Activated naive CD4-positive, alpha-beta T cell (primary cell): ENCODE results near the gene LAMB1.
"Not testable (repeated sequence)": the region's sequence is repeated elsewhere in the genome, so short reads cannot be mapped to it uniquely, and the experiment has no call there.

Experiments
- DNase-seq, 4 experiments: peaks; one replicate each; lab custom pipeline; 2025; lab: John Stamatoyannopoulos, UW

Gene LAMB1

DNA sequence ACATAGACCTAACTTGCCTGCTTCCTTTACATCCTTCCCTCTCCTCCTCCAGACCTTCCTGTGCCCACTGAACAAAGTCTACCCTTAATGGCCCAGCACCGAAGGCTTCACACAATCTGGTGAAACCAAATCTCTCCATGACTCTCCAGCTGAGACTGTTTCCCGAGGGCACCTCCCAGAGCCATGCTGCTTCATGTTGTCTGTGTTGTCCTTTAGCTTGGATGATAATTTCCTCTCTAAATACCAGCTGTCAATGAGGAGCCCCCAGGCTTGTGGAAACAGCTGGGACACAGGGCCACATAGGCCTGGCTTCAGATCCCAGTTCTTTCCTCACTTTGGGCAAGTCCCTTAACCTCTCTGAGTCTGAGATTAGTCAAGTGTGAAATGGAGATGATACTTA, 57.6 kb downstream of the LAMB1 start:
- DNase-seq = no peak

GRCh38 chr7:107944411-107945169, 58.4 kb downstream of the LAMB1 start:
- no peak for DNase-seq

DNA sequence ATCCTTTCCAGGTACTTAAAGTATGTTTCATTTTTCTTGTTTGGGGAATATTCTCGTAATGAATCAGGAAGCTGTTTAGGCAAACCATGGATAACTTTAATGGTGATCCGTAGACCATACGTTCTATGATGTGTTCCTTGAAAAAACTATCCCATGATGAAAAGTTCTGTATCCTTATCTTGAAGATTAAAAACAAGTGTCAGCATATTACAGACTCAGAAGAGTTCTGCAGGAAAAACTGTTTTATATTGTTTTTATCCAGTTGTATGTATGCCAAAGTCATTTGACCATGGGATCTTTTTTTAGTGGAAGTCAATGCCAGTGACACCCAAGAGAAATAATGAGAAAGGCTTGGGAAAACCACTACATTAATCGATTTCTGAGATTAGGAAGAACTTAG, 59.9 kb downstream of the LAMB1 start:
- no peak for DNase-seq

DNA sequence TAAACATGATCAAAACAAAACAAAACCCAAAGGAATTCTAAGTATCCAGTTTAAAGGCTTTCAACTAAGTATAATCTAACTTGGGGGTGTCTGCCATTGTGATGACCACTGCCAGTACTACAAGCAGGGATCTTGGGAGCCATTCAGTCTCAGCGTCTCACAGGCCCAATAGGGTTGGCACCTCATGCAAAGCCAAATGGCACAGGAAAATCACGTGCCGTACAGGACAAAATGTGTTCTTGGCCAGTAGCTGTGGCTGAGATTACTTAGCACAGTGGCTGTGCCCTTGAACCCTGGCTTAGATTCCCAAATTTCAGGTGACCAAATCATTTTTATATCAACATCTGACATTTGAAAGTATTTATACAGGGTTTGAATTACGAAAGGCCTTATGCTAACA, 62.0 kb downstream of the LAMB1 start:
- no peak for DNase-seq

GRCh38 chr7:107939573-107940489, 63.1 kb downstream of the LAMB1 start:
- no peak for DNase-seq

GRCh38 chr7:107938456-107939250, 64.3 kb downstream of the LAMB1 start:
- DNase-seq = no peak

- DNase-seq = no peak
These were observed 65.4 kb downstream of the LAMB1 start for GRCh38 chr7:107937531-107937930.

- DNase-seq = no peak
These were observed 66.6 kb downstream of the LAMB1 start for GRCh38 chr7:107936312-107936711.

- no peak for DNase-seq
These were observed 67.8 kb downstream of the LAMB1 start for GRCh38 chr7:107934991-107935770.

- no peak for DNase-seq
These were observed 69.5 kb downstream of the LAMB1 start for GRCh38 chr7:107933386-107934013.

GRCh38 chr7:107932805-107933204, 70.2 kb downstream of the LAMB1 start:
- DNase-seq = no peak

DNA sequence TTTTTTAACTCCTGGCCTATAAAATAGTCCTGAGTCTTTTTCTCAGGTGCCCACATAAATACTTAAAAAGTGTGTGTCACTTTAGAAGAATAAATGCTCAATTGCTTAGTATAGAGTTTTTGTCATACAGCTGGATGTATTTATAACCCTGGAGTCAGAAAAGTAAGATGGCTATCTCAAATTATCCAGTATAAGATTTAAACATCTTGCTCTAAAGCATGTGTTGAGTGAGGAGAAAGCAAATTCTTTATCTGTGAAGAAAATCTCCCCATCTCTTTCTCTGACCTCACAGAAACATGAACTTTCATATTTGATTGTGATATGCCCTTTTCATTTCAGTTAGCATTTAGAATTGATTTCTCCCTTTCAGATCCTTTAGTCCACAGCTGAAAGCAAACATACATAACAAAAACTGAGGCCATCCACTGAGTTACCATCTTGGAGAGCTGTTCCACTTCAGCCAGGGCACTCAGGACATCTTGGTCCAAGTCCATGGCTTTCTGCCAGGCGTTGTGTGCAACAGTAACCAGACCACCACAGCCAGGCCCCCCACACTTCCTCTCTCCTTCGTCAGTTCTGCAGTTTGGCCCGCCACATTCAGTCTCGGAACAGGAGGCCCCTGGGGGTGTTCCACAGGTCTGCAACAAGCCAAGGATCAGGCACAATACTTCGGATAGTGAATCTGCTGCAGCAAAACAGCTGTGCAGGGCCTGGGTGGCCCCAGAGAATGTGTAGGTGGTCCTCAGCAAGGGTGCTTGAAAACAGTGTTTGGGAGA, 71.0 kb downstream of the LAMB1 start:
- no peak for DNase-seq

- no peak for DNase-seq
These were observed 76.5 kb downstream of the LAMB1 start for GRCh38 chr7:107926481-107926880.

GRCh38 chr7:107924841-107925504, 78.0 kb downstream of the LAMB1 start:
- DNase-seq = no peak

DNA sequence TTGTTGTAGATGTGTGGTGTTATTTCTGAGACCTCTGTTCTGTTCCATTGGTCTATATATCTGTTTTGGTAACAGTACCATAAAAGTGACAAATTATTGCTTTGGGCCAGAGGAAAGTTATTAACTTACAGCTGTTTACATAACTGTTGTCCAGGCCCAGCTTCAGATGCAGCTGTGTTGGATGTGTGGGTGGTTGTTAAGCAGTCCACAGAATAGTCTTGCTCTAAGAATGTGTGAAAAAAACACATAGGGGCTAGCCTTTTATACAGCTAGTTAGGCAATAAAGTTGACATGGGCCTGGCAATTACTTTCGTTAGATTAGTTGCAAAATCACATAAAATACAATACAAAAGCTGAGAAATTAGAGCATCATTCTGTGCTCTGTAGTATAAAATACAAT, 80.1 kb downstream of the LAMB1 start:
- no peak for DNase-seq

GRCh38 chr7:107921826-107922225, 81.1 kb downstream of the LAMB1 start:
- not testable (repeated sequence) for DNase-seq

DNA sequence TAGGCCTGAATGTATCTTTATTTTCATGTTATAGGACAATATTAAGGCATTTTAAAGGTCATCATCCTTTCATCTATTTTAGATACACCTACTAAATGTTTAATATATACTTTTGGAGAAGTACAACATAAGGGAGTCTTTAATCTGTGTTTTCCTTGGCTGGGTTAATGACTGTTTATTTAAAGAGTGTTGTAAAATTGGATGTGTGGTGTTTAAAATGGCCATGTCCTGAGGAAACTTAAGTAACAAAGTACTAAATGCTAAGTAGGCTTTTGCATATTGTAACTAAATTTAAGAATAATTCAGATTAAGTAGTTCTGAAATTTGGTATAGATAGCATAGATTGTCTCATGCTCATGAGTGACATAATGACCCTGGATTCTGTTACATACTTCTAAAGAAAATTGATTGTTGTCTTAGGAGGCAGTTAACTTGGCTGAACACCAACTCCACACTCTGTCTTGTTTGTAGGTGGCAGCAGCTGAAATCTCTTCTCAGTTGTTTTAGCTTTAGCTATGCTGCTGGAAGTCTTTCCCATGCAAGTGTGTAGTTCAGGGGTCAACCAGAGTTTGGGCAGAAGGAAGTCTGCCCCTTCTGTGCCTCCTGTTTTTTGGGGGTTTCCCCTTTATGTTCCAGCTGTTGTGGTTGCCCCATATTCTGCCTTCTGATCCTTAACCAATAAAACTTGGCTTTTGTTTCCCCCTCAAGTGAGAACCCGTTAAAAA, 82.8 kb downstream of the LAMB1 start:
- DNase-seq = no peak

DNA sequence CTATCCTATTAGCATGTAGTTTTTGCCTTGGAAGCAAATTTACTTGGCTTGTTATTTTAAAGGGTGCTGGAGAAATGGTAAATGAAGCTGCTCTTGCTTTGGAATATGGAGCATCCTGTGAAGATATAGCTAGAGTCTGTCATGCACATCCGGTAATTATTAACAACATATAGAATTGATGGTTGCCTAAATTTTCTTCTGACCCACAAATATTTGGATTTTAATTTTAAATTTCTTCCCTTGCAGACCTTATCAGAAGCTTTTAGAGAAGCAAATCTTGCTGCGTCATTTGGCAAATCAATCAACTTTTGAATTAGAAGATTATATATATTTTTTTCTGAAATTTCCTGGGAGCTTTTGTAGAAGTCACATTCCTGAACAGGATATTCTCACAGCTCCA, 84.0 kb downstream of the LAMB1 start:
- no peak for DNase-seq
